K562 (cell line): ENCODE results near the gene CAMK2B. TPM values are rescaled to one million over a fixed set of nuclear protein-coding genes. Genes with fewer than 3 reads are reported as not detected.

Experiments
- ATAC-seq: fragments of 200-7000 bp; cut with Tn5 transposase; 3 replicates; pipeline ENCODE4 v1.9.1; 2020; ENCODE audit warnings: moderate library complexity
- BruUV-seq: library from RNA; stranded (reverse); fragments of 400-500 nt; replicated peaks from 2 replicates; lab custom pipeline; 2021; lab: Mats Ljungman, UMichigan
- CTCF ChIA-PET: fragments of 300-600 bp; formaldehyde crosslinking; extraction: SDS; loops from one replicate; lab custom pipeline; 2021; ENCODE audit warnings: low intra/inter-chr PET ratio; lab: Yijun Ruan, JAX
- POLR2A ChIA-PET: fragments of 300-600, 350-650 bp; sonication (Branson Sonifier 250); formaldehyde crosslinking; extraction: SDS; loops from one replicate; lab custom pipeline; 2021; ENCODE audit warnings: antibody characterized with exemption, inconsistent platforms; lab: Yijun Ruan, JAX
- DNase-seq, 4 experiments: peaks; one replicate each; pipeline versions ENCODE4 v3.0.0 to v3.0.0-alpha.2; 2011 to 2018; ENCODE audit warnings: low spot score in 3 of 4, mixed read lengths in 3 of 4; ENCODE audit errors: extremely low read depth in 1 of 4
- FAIRE-seq: peaks from 2 replicates; lab custom pipeline; 2011; peaks lifted over from hg19 to GRCh38; lab: Jason Lieb, UNC
- H2AFZ ChIP-seq: 2 replicates; pipeline ENCODE4 v1.6.0; 2011; ENCODE audit warnings: low read depth, low read length, control low read depth, inconsistent platforms
- H3K27ac ChIP-seq: fragments of 200-600 bp; 3 replicates; pipeline ENCODE4 v1.8.0; 2011; ENCODE audit warnings: low read depth, mild to moderate bottlenecking, control low read depth, inconsistent platforms, low read length, moderate library complexity, mixed read lengths; ENCODE audit errors: extremely low read depth
- H3K27me3 ChIP-seq, 2 experiments: fragments of 300-600 bp in 1 of 2; 2 replicates in 1 of 2; 3 replicates in 1 of 2; pipeline versions ENCODE4 v1.6.0 to v1.8.0; 2011; ENCODE audit warnings: inconsistent platforms in 2 of 2, low read length in 2 of 2, mild to moderate bottlenecking in 1 of 2, mixed read lengths in 1 of 2, moderate library complexity in 1 of 2; ENCODE audit not compliant: control insufficient read depth in 2 of 2, insufficient read depth in 2 of 2
- H3K36me3 ChIP-seq: fragments of 300-600 bp; 3 replicates; pipeline ENCODE4 v1.8.0; 2011; ENCODE audit warnings: mild to moderate bottlenecking, low read length, inconsistent platforms; ENCODE audit not compliant: control insufficient read depth, insufficient read depth
- H3K4me1 ChIP-seq, 2 experiments: fragments of 200-600 bp in 1 of 2; replicated peaks in 1 of 2; 2 replicates in 1 of 2; 3 replicates in 1 of 2; pipeline versions ENCODE4 v1.5.1 to v1.8.0; 2011; ENCODE audit warnings: inconsistent platforms in 2 of 2, low read length in 2 of 2, mild to moderate bottlenecking in 1 of 2, mixed read lengths in 1 of 2, moderate library complexity in 1 of 2; ENCODE audit not compliant: control insufficient read depth in 2 of 2, insufficient read depth in 2 of 2
- H3K4me2 ChIP-seq: 2 replicates; pipeline ENCODE4 v1.6.1; 2011; ENCODE audit warnings: low read length, control low read depth, inconsistent platforms, mixed read lengths; ENCODE audit not compliant: insufficient read depth
- H3K4me3 ChIP-seq: fragments of 200-600 bp; sonication (generic), shearing (Covaris generic); 2 replicates; pipeline ENCODE4 v1.5.1; 2016; ENCODE audit warnings: control low read depth, inconsistent platforms
- H3K79me2 ChIP-seq: fragments of 200-600 bp; 3 replicates; pipeline ENCODE4 v1.8.0; 2011; ENCODE audit warnings: low read length, inconsistent platforms; ENCODE audit not compliant: control insufficient read depth, insufficient read depth
- H3K9ac ChIP-seq, 2 experiments: 2 replicates each; pipeline versions ENCODE4 v1.6.0 to v1.6.1; 2011; ENCODE audit warnings: low read depth in 2 of 2, low read length in 2 of 2, control low read depth in 1 of 2, inconsistent platforms in 1 of 2, mild to moderate bottlenecking in 1 of 2, mixed read lengths in 1 of 2; ENCODE audit not compliant: insufficient read depth in 1 of 2
- H3K9me1 ChIP-seq: one replicate; pipeline ENCODE4 v1.6.0; 2011; ENCODE audit warnings: inconsistent platforms, mild to moderate bottlenecking, low read length, moderate library complexity; ENCODE audit not compliant: control insufficient read depth, insufficient read depth
- H3K9me3 ChIP-seq: replicated peaks from 2 replicates; pipeline ENCODE4 v1.5.1; 2011; ENCODE audit warnings: low read depth, low read length, inconsistent platforms; ENCODE audit not compliant: control insufficient read depth, insufficient read depth
- H4K20me1 ChIP-seq: replicated peaks from 2 replicates; pipeline ENCODE4 v1.6.1; 2011; ENCODE audit warnings: low read length, inconsistent platforms, mixed read lengths; ENCODE audit not compliant: control insufficient read depth, insufficient read depth
- NFATC3 ChIP-seq: fragments of 450-650 bp; IDR thresholded peaks from 2 replicates; pipeline ENCODE4 v1.6.1; 2017; ENCODE audit warnings: mild to moderate bottlenecking
- ZNF197 ChIP-seq: fragments of 200-800 bp; sonication (Bioruptor generic); IDR thresholded peaks from 2 replicates; pipeline ENCODE4 v1.6.1; 2016; ENCODE audit warnings: low read depth, missing genetic modification characterization, missing compliant biosample characterization
- ZNF316 ChIP-seq: fragments of 450-650 bp; IDR thresholded peaks from 2 replicates; pipeline ENCODE4 v1.6.1; 2016
- WGBS: fragments of 100-300 bp; shearing (Covaris generic); methylation state at CpG from one replicate; pipeline ENCODE4 v1.1.6; 2016; ENCODE audit warnings: low coverage, mixed read lengths; ENCODE audit not compliant: insufficient coverage; ENCODE audit errors: missing lambda C conversion rate; 5-methylcytosine and 5-hydroxymethylcytosine counted together
- in situ Hi-C: fragments of 300-500 bp; cut with MboI; formaldehyde crosslinking; loops from 4 replicates; pipeline ENCODE4 v1.15.0; 2018; ENCODE audit warnings: inconsistent platforms, mixed read lengths
- intact Hi-C: fragments of 100-400 bp; cut with micrococcal nuclease; formaldehyde crosslinking; loops from 2 replicates; pipeline ENCODE4 v1.14.2; 2022
- polyA plus RNA-seq, 8 experiments: library from polyadenylated mRNA; depleted of rRNA in 4 of 8; stranded (reverse) in 5 of 8; unstranded in 3 of 8; fragments of >200 nt; fragmentation: Nextera tagmentation in 2 of 8; fragmentation: Illumina TruSeq in 1 of 8; extraction: Ambion mirVana in 2 of 8; extraction: Trizol in 1 of 8; gene quantifications; 2 replicates each; pipeline versions ENCODE4 v1.2.1 to v1.2.3, GENCODE V29; 2011 to 2014; ENCODE audit warnings: inconsistent platforms in 1 of 8, missing spikeins in 1 of 8
- total RNA-seq, 7 experiments: library from RNA; depleted of rRNA in 6 of 7; stranded (reverse); fragments of >200 nt in 6 of 7; fragmentation: Illumina TruSeq in 2 of 7; extraction: Trizol in 2 of 7; gene quantifications; 2 replicates each; pipeline versions ENCODE4 v1.2.1 to v1.2.3, GENCODE V29; 2011 to 2021; ENCODE audit warnings: low replicate concordance in 1 of 7
- TF ChIP-seq, protein P1 (sequence below): fragments of 450-650 bp; IDR thresholded peaks from 2 replicates; pipeline ENCODE4 v1.6.1; 2016

The CAMK2B gene
- total and polyA plus RNA-seq, 9 of the 15 experiments (the other 6 are each of a cell fraction or from before 2014, with no cell fraction given), result 0.04 to 0.09 (median 0.05) TPM; not detected in 4

DNA sequence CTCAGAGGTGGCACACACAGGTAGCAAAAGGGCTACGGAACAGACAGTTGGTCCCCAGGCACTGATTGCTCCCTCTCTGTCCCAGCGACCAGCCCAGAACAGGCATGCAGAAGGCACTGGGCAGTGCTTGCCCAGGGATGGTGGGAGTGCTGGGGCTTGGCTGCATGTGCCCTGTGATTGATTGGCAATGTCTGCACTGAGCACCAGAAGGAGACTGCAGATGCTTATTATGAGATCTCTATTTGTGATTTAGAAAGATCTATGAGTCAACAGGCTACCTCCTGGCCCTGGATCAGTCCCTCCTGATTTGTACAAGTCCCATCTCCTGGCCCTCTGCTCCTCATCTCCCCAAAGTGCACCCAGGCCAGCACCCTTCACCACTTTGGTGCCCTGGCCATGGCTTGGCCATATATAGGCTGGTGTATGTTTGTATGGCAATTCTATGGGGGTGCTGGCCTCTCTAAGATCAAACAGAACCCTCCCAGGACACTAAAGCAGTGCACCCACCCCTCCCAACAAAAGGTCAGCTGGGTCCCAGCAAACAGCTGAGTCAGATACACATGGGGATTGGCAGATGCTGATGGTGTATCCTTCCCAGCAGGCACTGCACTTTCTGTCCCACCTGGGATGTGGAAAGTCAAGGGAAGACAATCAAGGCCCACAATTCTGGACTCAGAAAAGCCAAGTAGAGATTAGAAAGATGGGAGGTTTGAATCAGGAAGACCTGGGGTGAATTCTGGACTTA lies 30.9 kb downstream of the CAMK2B start:
- no TSS peak for BruUV-seq
- Histone ChIP-seq H3K9me1 (no peaks in the 10 kb centered on the region), H3K4me3 (no peak overlapping the region), H3K4me2 (no peak overlapping the region)
- peak in 1 of 4 experiments; percentile 4 for DNase-seq
- CTCF ChIA-PET, result no interaction called here
- in situ Hi-C loops, result no loop called here
- POLR2A ChIA-PET, result no interaction called here
- TF ChIP-seq ZNF316 (peak; percentile 12; the same call in 1 of the 2 replicates), ZNF197 (no peak), NFATC3 (no peak)
- TF ChIP-seq, all 486 proteins: peak for 1
- Histone ChIP-seq H3K9me3 (no peaks in the 10 kb centered on the region), H4K20me1 (0 out of 2 replicates have a peak, but pooled peaks cover 11% of the 10 kb centered on the region), H3K27ac (no peak overlapping the region), H3K4me1 (peaks cover 6 to 14% of the 10 kb centered on the region in 2 experiments), H2AFZ (no peak overlapping the region), H3K79me2 (no peaks in the 10 kb centered on the region), H3K9ac (no peak overlapping the region), H3K27me3 (peaks cover 34 to 56% of the 10 kb centered on the region in 2 experiments), H3K36me3 (no peaks in the 10 kb centered on the region)
- WGBS, result 0% methylated on average over 2 of the region's 2 CpGs
- no peak for FAIRE-seq
- intact Hi-C loops, result no loop called here
- ATAC-seq, result no peak

GRCh38 chr7:44293561-44294324 lies 31.7 kb downstream of the CAMK2B start:
- intact Hi-C loops, result no loop called here
- peaks cover 38 to 63% of the 10 kb centered on the region in 2 experiments for H3K27me3 ChIP-seq
- TF ChIP-seq, protein P1, sequence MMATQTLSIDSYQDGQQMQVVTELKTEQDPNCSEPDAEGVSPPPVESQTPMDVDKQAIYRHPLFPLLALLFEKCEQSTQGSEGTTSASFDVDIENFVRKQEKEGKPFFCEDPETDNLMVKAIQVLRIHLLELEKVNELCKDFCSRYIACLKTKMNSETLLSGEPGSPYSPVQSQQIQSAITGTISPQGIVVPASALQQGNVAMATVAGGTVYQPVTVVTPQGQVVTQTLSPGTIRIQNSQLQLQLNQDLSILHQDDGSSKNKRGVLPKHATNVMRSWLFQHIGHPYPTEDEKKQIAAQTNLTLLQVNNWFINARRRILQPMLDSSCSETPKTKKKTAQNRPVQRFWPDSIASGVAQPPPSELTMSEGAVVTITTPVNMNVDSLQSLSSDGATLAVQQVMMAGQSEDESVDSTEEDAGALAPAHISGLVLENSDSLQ, result 0 out of 2 replicates have a peak, but pooled peaks have one; percentile 11

More at GRCh38 chr7:44293561-44294324, 31.7 kb downstream of the CAMK2B start:
- Histone ChIP-seq H3K4me2 (no peak overlapping the region), H3K27ac (no peak overlapping the region), H3K4me3 (no peak overlapping the region), H2AFZ (no peak overlapping the region), H3K9ac (no peak overlapping the region), H3K4me1 (peaks cover 10 to 14% of the 10 kb centered on the region in 2 experiments), H3K9me3 (no peaks in the 10 kb centered on the region), H4K20me1 (peaks cover 11% of the 10 kb centered on the region; the same call in 1 of the 2 replicates), H3K36me3 (no peaks in the 10 kb centered on the region), H3K9me1 (no peaks in the 10 kb centered on the region), H3K79me2 (no peaks in the 10 kb centered on the region)
- WGBS, result 3% methylated on average over 14 of the region's 17 CpGs
- in situ Hi-C loops, result no loop called here
- BruUV-seq, result no TSS peak
- ATAC-seq (no peak; the same call in 2 of the 3 replicates), FAIRE-seq (no peak), DNase-seq (no peak)
- CTCF ChIA-PET, result no interaction called here
- POLR2A ChIA-PET, result interaction anchor here (0.5 kb wide), 1 partner anchor 57 kb away, joined by 5 read pairs; no protein-coding TSS in a partner anchor
